Sciatic nerve (tissue), 2 donors: Measurements from ENCODE around the gene SOX30. TPM values are rescaled to one million over a fixed set of nuclear protein-coding genes. Genes with fewer than 3 reads are reported as not detected.

Experiments used
- ATAC-seq: fragments of 200-7000 bp; cut with Tn5 transposase; one replicate; pipeline ENCODE4 v1.9.1; 2020; ENCODE audit warnings: mild to moderate bottlenecking, moderate library complexity
- DNase-seq: peaks from one replicate; pipeline ENCODE4 v3.0.0-alpha.2; 2020; ENCODE audit warnings: low spot score
- intact Hi-C: fragments of 100-400 bp; cut with DNase I; formaldehyde crosslinking; loops from one replicate; pipeline ENCODE4 v1.14.2; 2022
- total RNA-seq: library from RNA; stranded (reverse); fragmentation: NEBNext Ultra II Directional; extraction: Animal tissue kit (Norgen Biotek cat#: 25700); gene quantifications from one replicate; pipeline ENCODE4 v1.2.1, GENCODE V29; 2021
- donor health status: DM: no; HTN: no; CAD: no.
- donor health status: DM: no; HTN: no; CAD: no.

SOX30 gene
- total RNA-seq, 1 donor from 2014 or later, result 0.13 TPM

- intact Hi-C loops, result no loop called here
- DNase-seq, result no peak
- ATAC-seq, result no peak
These were observed 39.7 kb downstream of the SOX30 start for GRCh38 chr5:157612581-157612980.

- DNase-seq (no peak), ATAC-seq (peak; percentile 26)
- intact Hi-C loops, result no loop called here
These were observed 40.4 kb downstream of the SOX30 start for GRCh38 chr5:157611571-157612476.

- no peak for DNase-seq
- intact Hi-C loops, result no loop called here
- ATAC-seq, result no peak
These were observed 41.2 kb downstream of the SOX30 start for GRCh38 chr5:157610990-157611389.

DNA sequence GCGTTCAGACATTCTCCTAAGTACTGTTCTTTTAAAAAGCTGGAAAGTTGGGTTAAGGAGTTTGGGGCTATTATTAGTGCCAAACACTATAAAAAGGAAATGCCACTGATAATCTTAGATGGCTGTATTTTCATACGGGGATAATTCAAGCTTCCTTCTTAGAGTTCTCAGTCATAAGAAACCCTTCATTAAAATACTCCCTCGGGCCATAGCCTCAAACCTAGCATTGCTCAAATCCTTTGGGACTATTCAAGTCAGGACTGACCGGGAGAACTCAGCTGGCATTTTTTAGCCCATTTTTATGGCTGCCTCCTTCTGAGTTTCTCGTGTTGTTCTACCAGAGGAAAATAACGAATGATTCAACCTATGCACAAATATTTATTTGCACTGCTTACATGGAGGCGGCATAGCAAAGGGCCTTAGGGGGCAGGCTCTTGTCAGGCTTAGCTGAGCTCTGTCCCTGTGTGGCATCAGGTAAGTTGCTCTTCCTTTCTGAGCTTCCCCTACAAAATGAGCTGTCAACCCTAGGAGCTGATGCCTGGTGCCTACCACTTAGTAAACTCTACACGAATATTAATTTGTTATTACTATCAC lies 43.2 kb downstream of the SOX30 start:
- no peak for ATAC-seq
- no peak for DNase-seq
- intact Hi-C loops, result no loop called here

- DNase-seq, result no peak
- intact Hi-C loops, result no loop called here
- ATAC-seq, result no peak
These were observed 44.7 kb downstream of the SOX30 start for GRCh38 chr5:157607371-157608161.

DNA sequence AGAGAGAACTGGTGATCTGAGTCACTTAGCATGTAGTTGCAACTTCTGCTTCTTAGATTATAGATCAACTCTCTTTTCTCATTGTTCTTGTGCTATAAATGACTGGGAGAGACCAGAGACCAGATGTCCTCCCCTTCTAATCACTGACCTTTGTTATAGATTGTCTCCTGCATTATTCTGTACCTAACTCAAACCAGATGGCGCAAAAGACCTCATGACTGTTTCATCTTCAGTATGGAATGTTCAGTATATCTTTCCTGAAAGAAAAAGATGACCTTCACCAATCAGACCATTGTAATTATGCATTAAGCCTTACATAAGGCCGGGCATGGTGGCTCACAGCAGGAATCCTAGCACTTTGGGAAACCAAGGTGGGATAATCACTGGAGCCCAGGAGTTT lies 46.2 kb downstream of the SOX30 start:
- no peak for ATAC-seq
- DNase-seq, result no peak
- intact Hi-C loops, result no loop called here

GRCh38 chr5:157603333-157604190 lies 48.7 kb downstream of the SOX30 start:
- peak; percentile 42 for ATAC-seq
- no peak for DNase-seq

GRCh38 chr5:157602505-157602904 lies 49.7 kb downstream of the SOX30 start:
- intact Hi-C loops, result no loop called here
- ATAC-seq, result no peak
- no peak for DNase-seq

More at GRCh38 chr5:157603333-157604190, 48.7 kb downstream of the SOX30 start:
- intact Hi-C loops, result no loop called here

DNA sequence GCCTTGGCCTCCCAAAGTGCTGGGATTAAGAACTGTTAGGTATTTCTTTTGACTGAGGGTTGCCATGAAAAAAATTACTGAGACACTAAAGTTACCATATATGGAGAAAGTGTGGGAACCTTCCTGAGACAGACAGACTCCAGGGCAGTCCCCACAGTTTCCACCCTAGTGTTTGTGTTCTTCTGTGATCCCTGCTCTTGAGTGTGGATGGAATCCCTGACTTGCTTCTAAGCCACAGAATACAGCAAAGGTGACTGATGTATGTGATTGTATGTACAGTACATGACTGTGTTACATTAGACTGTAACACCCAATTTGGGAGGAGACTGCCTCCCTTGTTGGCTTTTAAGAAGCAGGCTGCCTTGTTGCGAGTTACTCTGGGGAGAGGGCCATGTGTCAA lies 52.0 kb downstream of the SOX30 start:
- ATAC-seq, result no peak
- intact Hi-C loops, result no loop called here
- DNase-seq, result no peak

DNA sequence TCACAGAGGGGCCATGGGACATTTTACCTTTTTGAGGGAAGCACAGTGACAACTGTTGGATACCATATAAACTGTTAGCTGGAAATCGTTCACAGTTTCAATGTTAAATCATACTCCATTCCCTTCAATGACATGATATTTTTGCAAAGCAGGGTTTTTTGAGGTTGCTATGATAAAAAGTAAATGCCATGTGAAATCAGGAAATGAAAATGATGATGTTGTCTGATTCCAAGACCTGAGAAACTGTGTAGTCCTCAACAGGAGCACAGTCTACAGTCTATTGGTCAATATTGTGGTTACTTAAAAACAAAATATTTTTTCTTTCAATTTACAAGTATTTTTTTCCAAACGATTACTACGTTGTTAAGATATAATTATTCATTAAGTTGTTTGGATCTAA lies 52.7 kb downstream of the SOX30 start:
- DNase-seq (no peak), ATAC-seq (no peak)
- intact Hi-C loops, result no loop called here

DNA sequence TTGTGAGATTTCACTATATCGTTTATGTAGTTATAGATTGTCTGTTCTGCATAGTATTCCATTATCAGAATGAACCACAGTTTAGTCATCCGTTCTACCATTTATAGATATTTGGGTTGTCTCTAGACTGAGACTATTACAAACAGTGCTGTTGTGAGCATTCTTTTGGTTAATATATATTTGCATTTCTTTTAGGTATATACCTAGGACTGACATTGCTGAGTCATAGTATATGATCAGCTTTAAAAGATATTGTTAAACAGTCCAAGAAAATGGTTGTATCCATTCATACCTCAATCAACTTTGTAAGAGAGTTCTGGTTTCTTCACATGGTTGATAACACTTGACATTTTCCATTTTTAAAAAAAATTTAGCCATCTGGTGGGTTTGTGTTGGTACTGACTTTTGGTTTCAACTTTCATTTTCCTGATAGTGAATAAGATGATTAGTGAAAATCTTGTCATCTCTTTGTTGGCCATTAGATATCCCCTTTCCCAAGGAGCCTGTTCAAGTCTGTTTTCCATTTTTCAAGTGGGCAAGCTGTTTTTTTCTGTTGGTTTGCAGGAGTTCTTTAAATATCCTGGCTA lies 53.8 kb downstream of the SOX30 start:
- ATAC-seq, result no peak
- intact Hi-C loops, result no loop called here

DNA sequence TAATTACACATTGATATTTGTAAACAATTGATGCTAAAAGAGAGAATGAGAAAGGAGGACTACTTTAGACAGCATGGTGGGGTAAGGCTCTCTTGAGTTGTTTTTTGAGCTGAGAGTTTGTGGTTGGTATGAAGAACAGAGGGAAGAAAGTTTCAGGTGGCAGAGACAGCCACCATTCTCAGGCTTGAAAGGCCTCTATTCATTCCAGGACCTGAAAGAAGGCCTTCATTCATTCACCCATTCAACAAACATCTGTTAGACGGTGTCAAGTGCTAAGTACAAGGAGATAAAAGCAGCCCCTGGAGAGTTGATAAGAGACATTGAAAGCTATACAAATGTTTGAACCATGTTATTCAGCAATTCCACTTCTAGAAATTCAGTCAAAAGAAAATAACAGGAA lies 55.0 kb downstream of the SOX30 start:
- no peak for DNase-seq
- no peak for ATAC-seq
- intact Hi-C loops, result no loop called here

More for the DNA sequence above, 53.8 kb downstream of the SOX30 start:
- DNase-seq, result no peak

- intact Hi-C loops, result no loop called here
- ATAC-seq, result no peak
- no peak for DNase-seq
These were observed 55.8 kb downstream of the SOX30 start for GRCh38 chr5:157596487-157596886.

DNA sequence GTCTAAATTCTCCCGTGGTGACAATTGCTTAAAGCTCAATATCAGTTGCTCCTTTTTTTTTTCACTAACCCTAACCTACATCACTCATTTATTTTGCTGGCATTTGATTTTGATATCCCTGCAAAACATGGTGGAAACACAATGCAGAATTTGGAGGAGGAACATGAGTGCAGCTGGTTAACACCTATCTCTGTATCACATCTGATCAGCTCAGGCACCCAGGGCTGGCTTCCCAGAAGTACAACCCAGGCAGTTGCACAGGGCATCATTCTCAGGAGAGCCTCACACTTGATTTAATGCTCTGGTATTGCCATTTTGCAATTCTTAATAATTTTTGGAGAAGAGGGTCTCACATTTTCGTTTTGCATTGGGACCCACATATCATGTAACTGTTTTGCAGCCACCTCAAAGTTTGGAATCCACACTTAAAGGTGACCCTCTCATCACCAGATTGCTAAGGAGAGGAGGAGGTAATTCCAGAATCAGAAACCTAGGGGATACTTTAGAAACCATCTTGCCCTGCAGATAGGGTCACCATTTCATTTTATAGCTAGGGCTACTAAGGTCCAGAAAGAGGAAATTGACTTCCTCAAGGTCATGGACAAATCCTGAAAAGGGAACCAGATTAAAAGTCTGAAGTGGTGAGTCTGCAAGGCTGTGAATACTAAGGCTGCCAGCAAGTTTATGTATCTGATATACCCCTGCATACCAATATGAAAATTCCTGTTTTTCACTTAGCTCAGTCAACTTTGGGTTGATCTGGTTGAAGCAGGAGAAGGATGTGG lies 57.4 kb downstream of the SOX30 start:
- no peak for DNase-seq
- no peak for ATAC-seq
- intact Hi-C loops, result no loop called here

DNA sequence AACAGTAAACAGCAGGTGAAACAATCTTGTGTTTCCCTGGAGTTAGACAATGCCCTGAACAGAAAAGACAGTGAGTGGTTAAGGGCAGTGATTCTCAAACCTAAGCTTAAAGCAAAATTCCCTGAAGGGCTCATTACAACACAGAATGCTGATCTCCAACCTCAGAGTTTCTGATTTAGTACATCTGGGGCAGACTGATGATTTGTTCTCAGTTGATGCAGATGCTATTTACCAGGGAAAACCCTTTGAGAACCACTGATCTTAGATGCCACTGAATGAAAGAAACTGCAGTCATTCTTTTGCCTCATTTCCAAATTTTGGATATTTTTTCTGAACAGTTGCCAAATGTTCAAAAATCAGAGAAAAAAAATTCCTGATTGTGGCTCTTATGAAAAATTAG lies 58.0 kb downstream of the SOX30 start:
- DNase-seq, result no peak
- ATAC-seq, result peak; percentile 79
- intact Hi-C loops, result no loop called here

GRCh38 chr5:157593052-157593757 lies 59.0 kb downstream of the SOX30 start:
- ATAC-seq (no peak), DNase-seq (no peak)
- intact Hi-C loops, result no loop called here

DNA sequence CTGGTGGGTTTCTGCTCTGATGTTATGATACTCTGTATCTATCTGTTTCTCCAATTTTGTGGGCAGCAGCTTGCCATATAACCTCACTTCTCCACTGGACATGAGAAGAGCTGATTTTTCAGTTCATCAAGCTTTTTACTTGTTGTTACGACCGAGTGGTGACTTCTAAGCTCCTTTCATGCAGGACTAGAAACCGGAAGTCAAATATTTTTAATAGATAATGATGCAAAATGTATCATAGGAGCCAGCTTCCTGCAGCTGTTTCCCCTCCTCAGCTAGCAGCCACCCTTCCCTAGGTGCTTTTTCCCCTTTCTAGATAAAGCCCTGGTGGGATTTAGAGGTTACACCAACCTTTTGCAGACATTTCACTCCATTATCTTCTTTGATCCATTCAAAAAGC lies 59.6 kb downstream of the SOX30 start:
- DNase-seq (no peak), ATAC-seq (no peak)
- intact Hi-C loops, result no loop called here
